Measurements from ENCODE around the gene AHDC1.

The AHDC1 gene

DNA sequence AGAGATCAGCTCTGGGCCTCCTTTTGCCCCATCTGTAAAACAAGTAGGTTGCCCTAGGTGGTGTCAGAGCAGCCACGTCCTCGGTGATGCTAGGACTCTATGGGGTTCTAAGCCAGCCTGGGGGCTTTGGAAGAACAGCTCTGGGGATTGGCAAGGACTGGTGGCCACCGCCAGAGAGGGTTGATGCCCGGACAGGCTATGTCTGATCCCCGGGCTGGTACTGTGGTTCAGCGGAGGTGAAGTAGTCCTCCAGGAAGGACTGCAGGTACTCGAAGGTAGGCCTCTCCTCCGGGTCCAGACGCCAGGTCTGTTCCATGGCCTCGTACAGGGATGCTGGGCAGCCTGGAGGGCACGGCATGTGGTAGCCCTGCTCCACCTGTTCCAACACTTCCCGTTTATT is 8.8 kb upstream of the AHDC1 start:
- no peaks in the 10 kb centered on the region for H3K27me3 ChIP-seq (ENCODE audit: insufficient read depth, low read length, poor library complexity)
- H3K9me3 ChIP-seq (ENCODE audit: insufficient read depth, low read length, severe bottlenecking): no peaks in the 10 kb centered on the region
- ATAC-seq (ENCODE audit: insufficient read depth, low read depth) (no peak), DNase-seq (no peak)
- H3K27ac ChIP-seq (ENCODE audit: low read length): peak overlapping the region; percentile 51
- H3K4me2 ChIP-seq (ENCODE audit: insufficient read depth, low read length): no peak overlapping the region
- H3K9ac ChIP-seq (ENCODE audit: low read depth, low read length): no peak overlapping the region
- H2AFZ ChIP-seq (ENCODE audit: low read depth, low read length): no peak overlapping the region
- no peak overlapping the region for H3K4me3 ChIP-seq (ENCODE audit: low read depth in 1 of 2, low read length in 2 of 2)
- TF ChIP-seq CTCF (IDR thresholded peaks at IDR 0.05; ENCODE audit: borderline replicate concordance, extremely low read depth, low read length, poor library complexity, severe bottlenecking): no peak
- H3K36me3 ChIP-seq (ENCODE audit: insufficient read depth, low read length): peaks cover 7% of the 10 kb centered on the region; the same call in 1 of the 2 replicates
- H4K20me1 ChIP-seq (ENCODE audit: insufficient read depth, low read length): no peaks in the 10 kb centered on the region
- H3K4me1 ChIP-seq (ENCODE audit: insufficient read depth, low read length): peaks cover 61% of the 10 kb centered on the region
- H3K79me2 ChIP-seq (ENCODE audit: insufficient read depth, low read length): no peaks in the 10 kb centered on the region

- ATAC-seq (ENCODE audit: insufficient read depth, low read depth): no peak
These were observed 7.5 kb upstream of the AHDC1 start for GRCh38 chr1:27611450-27611849.

GRCh38 chr1:27609618-27610240 is 5.8 kb upstream of the AHDC1 start:
- Histone ChIP-seq H3K9ac (ENCODE audit: low read depth, low read length) (peak overlapping the region; percentile 42), H4K20me1 (ENCODE audit: insufficient read depth, low read length) (no peaks in the 10 kb centered on the region), H2AFZ (ENCODE audit: low read depth, low read length) (no peak overlapping the region), H3K36me3 (ENCODE audit: insufficient read depth, low read length) (no peaks in the 10 kb centered on the region), H3K4me2 (ENCODE audit: insufficient read depth, low read length) (no peak overlapping the region), H3K27me3 (ENCODE audit: insufficient read depth, low read length, poor library complexity) (no peaks in the 10 kb centered on the region), H3K4me3 (ENCODE audit: low read depth in 1 of 2, low read length in 2 of 2) (no peak overlapping the region), H3K79me2 (ENCODE audit: insufficient read depth, low read length) (no peaks in the 10 kb centered on the region), H3K9me3 (ENCODE audit: insufficient read depth, low read length, severe bottlenecking) (no peaks in the 10 kb centered on the region), H3K4me1 (ENCODE audit: insufficient read depth, low read length) (peaks cover 65% of the 10 kb centered on the region), H3K27ac (ENCODE audit: low read length) (peak overlapping the region; percentile 93)
- TF ChIP-seq CTCF (IDR thresholded peaks at IDR 0.05; ENCODE audit: borderline replicate concordance, extremely low read depth, low read length, poor library complexity, severe bottlenecking): no peak
- no peak for TF ChIP-seq EZH2 (IDR thresholded peaks at IDR 0.05; ENCODE audit: borderline replicate concordance, low read depth, low read length, severe bottlenecking)
- ATAC-seq (ENCODE audit: insufficient read depth, low read depth): no peak
- DNase-seq: peak; percentile 15

More at GRCh38 chr1:27611450-27611849, 7.5 kb upstream of the AHDC1 start:
- H3K4me1 ChIP-seq (ENCODE audit: insufficient read depth, low read length): peaks cover 61% of the 10 kb centered on the region
- H3K9me3 ChIP-seq (ENCODE audit: insufficient read depth, low read length, severe bottlenecking): no peaks in the 10 kb centered on the region
- no peak for DNase-seq
- H3K36me3 ChIP-seq (ENCODE audit: insufficient read depth, low read length): peaks cover 2% of the 10 kb centered on the region; the same call in 1 of the 2 replicates
- no peaks in the 10 kb centered on the region for H3K79me2 ChIP-seq (ENCODE audit: insufficient read depth, low read length)
- no peaks in the 10 kb centered on the region for H3K27me3 ChIP-seq (ENCODE audit: insufficient read depth, low read length, poor library complexity)
- TF ChIP-seq CTCF (IDR thresholded peaks at IDR 0.05; ENCODE audit: borderline replicate concordance, extremely low read depth, low read length, poor library complexity, severe bottlenecking) (no peak), EZH2 (IDR thresholded peaks at IDR 0.05; ENCODE audit: borderline replicate concordance, low read depth, low read length, severe bottlenecking) (no peak)
- H2AFZ ChIP-seq (ENCODE audit: low read depth, low read length): no peak overlapping the region
- no peak overlapping the region for H3K9ac ChIP-seq (ENCODE audit: low read depth, low read length)
- H3K4me2 ChIP-seq (ENCODE audit: insufficient read depth, low read length): no peak overlapping the region
- H3K4me3 ChIP-seq (ENCODE audit: low read depth in 1 of 2, low read length in 2 of 2): no peak overlapping the region
- peak overlapping the region; percentile 51 for H3K27ac ChIP-seq (ENCODE audit: low read length)
- H4K20me1 ChIP-seq (ENCODE audit: insufficient read depth, low read length): no peaks in the 10 kb centered on the region
